GM12878 (cell line): ENCODE data around the gene EGFR. TPM values are rescaled to one million over a fixed set of nuclear protein-coding genes. Genes with fewer than 3 reads are reported as not detected.

Source experiments
- ATAC-seq: fragments of 200-7000 bp; cut with Tn5 transposase; 3 replicates; pipeline ENCODE4 v1.9.1; 2020; ENCODE audit warnings: mild to moderate bottlenecking, moderate library complexity
- BruUV-seq: library from RNA; stranded (reverse); fragments of 400-500 nt; replicated peaks from 2 replicates; lab custom pipeline; 2021; lab: Mats Ljungman, UMichigan
- CTCF ChIA-PET: fragments of 300-600 bp; sonication (Branson Sonifier 250); formaldehyde crosslinking; extraction: SDS; loops from one replicate; lab custom pipeline; 2021; ENCODE audit warnings: inconsistent platforms; lab: Yijun Ruan, JAX
- POLR2A ChIA-PET: fragments of 350-600 bp; formaldehyde crosslinking; extraction: SDS; loops from one replicate; lab custom pipeline; 2021; ENCODE audit warnings: inconsistent platforms; lab: Charles Lee
- RAD21 ChIA-PET: fragments of 300-600 bp; sonication (Branson Sonifier 250); formaldehyde crosslinking; loops from one replicate; lab custom pipeline; 2023; ENCODE audit warnings: antibody characterized with exemption; ENCODE audit not compliant: unreplicated experiment; lab: Charles Lee
- SMC1A ChIA-PET: fragments of 300-600 bp; sonication (Branson Sonifier 250); formaldehyde crosslinking; loops from one replicate; lab custom pipeline; 2023; ENCODE audit not compliant: unreplicated experiment, uncharacterized antibody; lab: Charles Lee
- DNase-seq: peaks from one replicate; pipeline ENCODE4 v3.0.0-alpha.2; 2011; ENCODE audit warnings: low read depth, low spot score
- FAIRE-seq: peaks from 3 replicates; lab custom pipeline; 2011; peaks lifted over from hg19 to GRCh38; lab: Jason Lieb, UNC
- H2AFZ ChIP-seq: 2 replicates; pipeline ENCODE4 v1.6.0; 2011; ENCODE audit warnings: low read depth, low read length, control low read depth; ENCODE audit not compliant: control insufficient read depth
- H3K27ac ChIP-seq: 2 replicates; pipeline ENCODE4 v1.5.1; 2011; ENCODE audit warnings: control low read depth; ENCODE audit not compliant: control insufficient read depth, insufficient read depth
- H3K27me3 ChIP-seq, 2 experiments: replicated peaks in 1 of 2; 2 replicates each; pipeline versions ENCODE4 v1.6.0 to v1.6.1; 2011; ENCODE audit warnings: low read length in 1 of 2; ENCODE audit not compliant: control insufficient read depth in 2 of 2, insufficient read depth in 2 of 2
- H3K36me3 ChIP-seq, 2 experiments: 2 replicates each; pipeline ENCODE4 v1.5.1; 2011; ENCODE audit warnings: low read length in 1 of 2; ENCODE audit not compliant: control insufficient read depth in 2 of 2, insufficient read depth in 2 of 2
- H3K4me1 ChIP-seq: 2 replicates; pipeline ENCODE4 v1.6.1; 2011; ENCODE audit warnings: mild to moderate bottlenecking, low read length, moderate library complexity, mixed read lengths; ENCODE audit not compliant: control insufficient read depth, insufficient read depth
- H3K4me2 ChIP-seq: 2 replicates; pipeline ENCODE4 v1.6.0; 2011; ENCODE audit warnings: control low read depth; ENCODE audit not compliant: control insufficient read depth, insufficient read depth
- H3K4me3 ChIP-seq: fragments of 200-600 bp; sonication (generic); 2 replicates; pipeline ENCODE4 v1.5.1; 2016
- H3K79me2 ChIP-seq: 2 replicates; pipeline ENCODE4 v1.6.0; 2011; ENCODE audit warnings: low read length; ENCODE audit not compliant: control insufficient read depth, insufficient read depth
- H3K9ac ChIP-seq: 2 replicates; pipeline ENCODE4 v1.8.0; 2011; ENCODE audit warnings: low read length, control low read depth, mixed read lengths; ENCODE audit not compliant: control insufficient read depth, insufficient read depth
- H3K9me3 ChIP-seq: replicated peaks from 3 replicates; pipeline ENCODE4 v1.5.1; 2011; ENCODE audit warnings: mild to moderate bottlenecking, low read length; ENCODE audit not compliant: control insufficient read depth, insufficient read depth
- H4K20me1 ChIP-seq: 2 replicates; pipeline ENCODE4 v1.6.0; 2011; ENCODE audit not compliant: control insufficient read depth, insufficient read depth
- ASH2L ChIP-seq: fragments of 300-600, 200-600 bp; sonication (generic); IDR thresholded peaks from 2 replicates; pipeline ENCODE4 v1.6.1; 2017; ENCODE audit warnings: low read depth, mild to moderate bottlenecking, borderline replicate concordance
- BCL3 ChIP-seq: IDR thresholded peaks from 2 replicates; pipeline ENCODE4 v1.6.1; 2011; ENCODE audit warnings: borderline replicate concordance, low read depth, mild to moderate bottlenecking, moderate library complexity, low read length; ENCODE audit not compliant: insufficient read depth, poor library complexity, severe bottlenecking
- KLF5 ChIP-seq: fragments of 450-650 bp; IDR thresholded peaks from 2 replicates; pipeline ENCODE4 v1.6.1; 2014; ENCODE audit warnings: mild to moderate bottlenecking; ENCODE audit not compliant: partially characterized antibody
- MTA2 ChIP-seq: fragments of 450-650 bp; IDR thresholded peaks from 2 replicates; pipeline ENCODE4 v1.6.1; 2016; ENCODE audit warnings: low read depth, mild to moderate bottlenecking, moderate library complexity
- SMC3 ChIP-seq: IDR thresholded peaks from 2 replicates; pipeline ENCODE4 v1.6.1; 2011; ENCODE audit warnings: low read length, improper control_type of control experiment, borderline replicate concordance
- TCF12 ChIP-seq: IDR thresholded peaks from 2 replicates; pipeline ENCODE4 v1.6.1; 2011; ENCODE audit warnings: low read depth, mild to moderate bottlenecking, low read length
- ZNF24 ChIP-seq: fragments of 450-650 bp; IDR thresholded peaks from 2 replicates; pipeline ENCODE4 v1.6.1; 2017; ENCODE audit warnings: antibody characterized with exemption, mild to moderate bottlenecking
- WGBS: methylation state at CpG from one replicate; pipeline ENCODE4 v1.1.6; 2016; ENCODE audit warnings: low lambda C conversion rate; ENCODE audit not compliant: insufficient replicate concordance, insufficient coverage; ENCODE audit errors: missing lambda C conversion rate; 5-methylcytosine and 5-hydroxymethylcytosine counted together
- in situ Hi-C: fragments of 300-500 bp; cut with MboI; formaldehyde crosslinking; loops from 9 replicates; pipeline ENCODE4 v1.14.3; 2018; ENCODE audit warnings: mixed read lengths
- intact Hi-C: fragments of 100-400 bp; cut with micrococcal nuclease; formaldehyde crosslinking; loops from one replicate; pipeline ENCODE4 v1.14.2; 2022; ENCODE audit not compliant: unreplicated experiment
- polyA plus RNA-seq, 11 experiments: library from polyadenylated mRNA; depleted of rRNA in 4 of 11; unstranded in 6 of 11; stranded (reverse) in 5 of 11; fragments of >200 nt; fragmentation: Nextera tagmentation in 4 of 11; fragmentation: Illumina TruSeq in 1 of 11; extraction: Ambion mirVana in 4 of 11; extraction: Trizol in 1 of 11; gene quantifications; 1 replicate in 1 of 11; 2 replicates in 10 of 11; pipeline versions ENCODE4 v1.2.1 to v1.2.3, GENCODE V29; 2011 to 2016; ENCODE audit warnings: inconsistent platforms in 2 of 11, missing spikeins in 2 of 11, low read depth in 1 of 11
- total RNA-seq, 4 experiments: library from RNA; depleted of rRNA in 3 of 4; stranded (reverse); fragments of >200 nt in 3 of 4; fragmentation: Illumina TruSeq in 1 of 4; extraction: Trizol in 1 of 4; gene quantifications; 2 replicates each; pipeline versions ENCODE4 v1.2.1 to v1.2.3, GENCODE V29; 2013 to 2021
- TF ChIP-seq, protein P1 (sequence below): IDR thresholded peaks from 2 replicates; pipeline ENCODE4 v1.6.1; 2012; ENCODE audit warnings: low read depth, low read length, improper control_type of control experiment

Gene EGFR
- total and polyA plus RNA-seq, 10 of the 15 experiments (the other 5 are each of a cell fraction or from before 2014, with no cell fraction given) = 0.01 to 0.31 TPM; not detected in 8

GRCh38 chr7:55161154-55161687 is 142.4 kb downstream of the EGFR start:
- in situ Hi-C loops = no loop called here
- no peaks in the 10 kb centered on the region; a peak in 1 of 4 replicates for H3K27me3 ChIP-seq
- no peak overlapping the region for H3K27ac ChIP-seq
- CTCF ChIA-PET = interaction anchor here (1.4 kb wide), 1 partner anchor 372 kb away, joined by 4 read pairs; no protein-coding TSS in a partner anchor
- 54% methylated on average over 16 of the region's 16 CpGs for WGBS
- DNase-seq (no peak), FAIRE-seq (no peak), ATAC-seq (no peak)
- H3K4me3 ChIP-seq = no peak overlapping the region
- no peak overlapping the region for H2AFZ ChIP-seq
- SMC1A ChIA-PET = no interaction called here
- BruUV-seq = no TSS peak
- no peaks in the 10 kb centered on the region for H3K9me3 ChIP-seq
- POLR2A ChIA-PET = no interaction called here
- intact Hi-C loops = no loop called here
- no peak overlapping the region for H3K4me2 ChIP-seq
- H3K4me1 ChIP-seq = no peaks in the 10 kb centered on the region
- no peaks in the 10 kb centered on the region for H3K36me3 ChIP-seq
- H3K79me2 ChIP-seq = no peaks in the 10 kb centered on the region
- H4K20me1 ChIP-seq = no peaks in the 10 kb centered on the region
- no peak overlapping the region for H3K9ac ChIP-seq
- RAD21 ChIA-PET = no interaction called here
- no peak for TF ChIP-seq ASH2L
- no peak for TF ChIP-seq ZNF24
- no peak for TF ChIP-seq MTA2
- no peak for TF ChIP-seq SMC3
- no peak for TF ChIP-seq TCF12
- TF ChIP-seq BCL3 = no peak
- TF ChIP-seq, protein P1, sequence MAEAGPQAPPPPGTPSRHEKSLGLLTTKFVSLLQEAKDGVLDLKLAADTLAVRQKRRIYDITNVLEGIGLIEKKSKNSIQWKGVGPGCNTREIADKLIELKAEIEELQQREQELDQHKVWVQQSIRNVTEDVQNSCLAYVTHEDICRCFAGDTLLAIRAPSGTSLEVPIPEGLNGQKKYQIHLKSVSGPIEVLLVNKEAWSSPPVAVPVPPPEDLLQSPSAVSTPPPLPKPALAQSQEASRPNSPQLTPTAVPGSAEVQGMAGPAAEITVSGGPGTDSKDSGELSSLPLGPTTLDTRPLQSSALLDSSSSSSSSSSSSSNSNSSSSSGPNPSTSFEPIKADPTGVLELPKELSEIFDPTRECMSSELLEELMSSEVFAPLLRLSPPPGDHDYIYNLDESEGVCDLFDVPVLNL = no peak
- TF ChIP-seq KLF5 = no peak
